NCI-H524 (cell line): Measurements from ENCODE around the gene SMAP2.

ENCODE experiments used
- DNase-seq, 2 experiments: peaks; one replicate each; lab custom pipeline; 2025; lab: John Stamatoyannopoulos, UW

SMAP2 gene

DNA sequence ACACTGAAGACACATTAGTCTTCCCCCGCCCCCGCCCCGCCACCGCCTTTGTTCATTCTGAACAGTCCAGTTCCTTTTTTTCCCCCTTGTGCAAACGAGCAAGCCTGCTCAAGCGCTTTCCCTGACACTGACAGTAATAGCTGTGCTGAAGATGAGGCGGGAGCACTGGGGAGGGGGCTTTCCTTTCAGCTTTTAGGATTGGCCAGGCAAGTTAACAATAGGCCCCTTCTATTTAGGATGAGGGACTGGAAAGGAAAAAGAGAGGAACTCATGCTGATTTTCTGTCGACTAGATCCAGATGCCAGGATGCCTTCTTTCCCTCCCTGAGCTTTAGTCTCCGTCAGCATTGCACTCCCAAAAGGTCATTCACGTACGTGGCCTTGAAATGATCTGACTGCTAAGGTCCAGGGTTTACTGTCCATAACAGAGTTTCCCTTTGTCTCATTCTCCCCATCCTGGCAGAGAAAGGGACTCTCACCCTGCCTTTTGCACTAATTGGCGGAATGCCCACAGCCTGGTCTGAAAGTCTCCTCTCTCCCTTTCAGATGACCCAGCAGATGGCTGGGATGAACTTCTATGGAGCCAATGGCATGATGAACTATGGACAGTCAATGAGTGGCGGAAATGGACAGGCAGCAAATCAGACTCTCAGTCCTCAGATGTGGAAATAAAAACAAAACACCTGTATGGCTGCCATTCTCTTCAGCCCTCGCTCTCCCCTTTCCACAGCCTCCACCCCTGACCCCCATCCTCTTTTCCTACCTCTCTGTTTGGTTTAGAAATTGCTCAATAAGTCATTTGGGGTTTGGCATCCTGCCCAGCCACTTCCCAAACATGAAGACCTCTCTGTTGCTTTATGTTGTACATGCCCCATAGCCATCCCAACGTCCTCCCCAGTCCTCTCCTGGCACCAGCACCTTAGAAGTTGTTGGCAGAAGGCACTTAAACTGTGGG lies 48.2 kb downstream of the SMAP2 start:
- DNase-seq: no peak

DNA sequence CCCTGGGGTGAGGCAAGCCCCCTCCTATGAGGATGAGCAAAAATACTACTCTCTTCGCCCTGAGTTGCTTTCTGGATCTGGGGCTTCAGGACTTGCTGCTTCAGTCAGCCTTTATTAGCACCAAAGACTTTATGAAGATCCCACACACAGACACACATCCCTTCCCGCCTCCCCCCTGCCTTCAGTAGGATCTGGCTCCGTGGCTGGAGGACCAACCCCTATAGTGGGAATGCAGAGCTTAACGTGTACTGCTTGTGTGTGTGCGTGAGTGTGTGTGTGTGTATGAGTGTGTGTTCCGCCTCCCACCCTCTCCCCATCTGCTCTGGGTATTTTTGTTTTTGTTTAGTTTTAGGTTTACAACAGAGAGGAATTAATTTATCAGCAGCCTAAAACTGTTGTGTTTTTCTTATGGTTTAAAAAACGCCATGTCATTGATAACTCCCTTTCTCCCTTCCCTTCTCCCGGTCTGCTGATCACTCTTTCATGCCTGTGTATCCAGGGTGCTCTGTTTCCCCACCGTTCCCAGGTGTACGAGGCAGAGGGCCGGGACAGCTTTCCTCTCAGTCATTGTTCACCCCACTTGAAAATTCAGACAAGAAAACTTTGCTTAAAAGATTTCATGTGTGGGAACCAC lies 49.2 kb downstream of the SMAP2 start:
- DNase-seq: no peak

DNA sequence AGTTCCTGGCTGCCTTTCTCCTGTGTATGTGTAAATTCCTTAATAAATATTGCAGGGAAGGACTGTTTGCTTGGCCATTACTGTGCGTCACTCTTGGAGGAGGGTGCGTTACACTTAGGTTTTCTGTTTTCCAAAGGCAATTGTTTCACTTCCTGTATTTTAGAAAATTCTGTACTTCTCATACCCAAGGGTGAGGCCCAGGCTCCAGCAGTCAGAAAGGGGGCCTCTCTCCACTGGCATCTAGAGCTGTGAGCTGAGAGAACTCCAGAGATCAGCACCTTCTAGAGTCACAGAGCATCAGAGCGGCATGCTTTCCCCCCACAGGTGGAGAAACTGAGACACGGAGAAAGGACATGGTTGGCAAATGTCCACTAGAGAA lies 49.7 kb downstream of the SMAP2 start:
- DNase-seq: no peak

DNA sequence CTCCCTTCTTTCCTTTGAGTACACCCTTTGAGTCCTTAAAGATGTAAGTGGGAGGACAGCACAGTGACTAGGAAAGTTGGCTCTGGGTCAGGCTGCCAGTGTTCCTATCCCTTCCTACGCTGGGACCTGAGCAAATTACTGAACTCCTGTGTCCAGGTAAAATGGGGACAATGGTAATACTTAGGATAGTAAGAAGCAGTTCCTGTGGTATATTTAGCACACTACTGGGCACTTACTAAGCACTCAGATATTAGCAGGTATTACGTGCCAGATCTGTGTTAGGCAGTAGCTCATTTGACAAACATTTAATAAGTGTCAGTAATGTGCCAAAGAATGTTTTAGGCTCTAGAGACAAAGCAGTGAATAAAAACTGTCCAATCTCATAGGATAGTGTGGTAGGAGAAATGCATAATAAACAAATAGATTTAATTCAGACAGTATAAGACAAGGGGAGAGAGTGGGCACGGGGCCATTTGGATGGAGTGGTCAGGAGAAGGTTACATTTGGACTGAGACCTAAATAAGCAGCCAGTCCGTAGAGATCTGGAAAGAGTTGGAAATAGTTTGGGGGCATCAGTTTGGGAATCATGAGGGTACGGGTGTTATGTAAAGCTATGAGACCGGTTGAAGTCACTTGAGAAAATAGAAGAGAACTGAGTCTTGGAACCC lies 50.6 kb downstream of the SMAP2 start:
- no peak for DNase-seq

DNA sequence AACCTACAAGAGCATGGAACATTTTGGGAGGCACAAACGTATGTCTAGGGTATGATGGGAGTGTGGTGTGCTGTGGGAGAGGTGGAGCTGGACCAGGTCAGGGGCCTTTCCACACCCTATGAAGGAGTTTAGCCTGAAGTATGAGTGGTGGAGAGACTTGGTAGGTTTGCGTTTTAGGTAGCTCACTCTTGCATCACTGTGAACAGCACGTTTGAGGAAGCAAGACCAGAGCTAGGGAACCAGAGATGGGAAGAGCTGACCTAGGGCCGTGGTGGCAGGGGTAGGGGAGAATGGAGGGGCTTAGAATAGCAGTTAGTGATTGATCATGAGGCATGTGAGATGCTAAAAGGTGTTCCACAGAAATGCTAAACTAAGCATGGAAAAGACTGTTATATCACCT lies 51.7 kb downstream of the SMAP2 start:
- DNase-seq: no peak

DNA sequence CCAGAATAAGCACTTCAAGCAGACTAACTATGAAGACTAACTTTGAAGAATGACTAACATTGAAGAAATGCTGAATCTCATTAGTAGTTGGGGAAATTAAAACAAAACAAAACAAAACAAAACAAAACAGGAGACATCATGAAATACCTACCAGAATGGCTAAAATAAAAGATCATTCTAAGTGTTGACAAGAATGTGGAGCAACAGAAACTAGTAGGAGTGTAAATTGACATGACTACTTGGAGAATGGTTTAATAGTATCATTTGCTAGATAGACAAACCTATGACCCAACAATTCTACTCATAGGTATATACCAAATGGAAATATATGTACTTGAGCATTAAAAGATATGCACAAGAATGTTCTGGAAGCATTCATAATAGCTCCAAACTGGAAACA lies 57.9 kb downstream of the SMAP2 start:
- no peak for DNase-seq

DNA sequence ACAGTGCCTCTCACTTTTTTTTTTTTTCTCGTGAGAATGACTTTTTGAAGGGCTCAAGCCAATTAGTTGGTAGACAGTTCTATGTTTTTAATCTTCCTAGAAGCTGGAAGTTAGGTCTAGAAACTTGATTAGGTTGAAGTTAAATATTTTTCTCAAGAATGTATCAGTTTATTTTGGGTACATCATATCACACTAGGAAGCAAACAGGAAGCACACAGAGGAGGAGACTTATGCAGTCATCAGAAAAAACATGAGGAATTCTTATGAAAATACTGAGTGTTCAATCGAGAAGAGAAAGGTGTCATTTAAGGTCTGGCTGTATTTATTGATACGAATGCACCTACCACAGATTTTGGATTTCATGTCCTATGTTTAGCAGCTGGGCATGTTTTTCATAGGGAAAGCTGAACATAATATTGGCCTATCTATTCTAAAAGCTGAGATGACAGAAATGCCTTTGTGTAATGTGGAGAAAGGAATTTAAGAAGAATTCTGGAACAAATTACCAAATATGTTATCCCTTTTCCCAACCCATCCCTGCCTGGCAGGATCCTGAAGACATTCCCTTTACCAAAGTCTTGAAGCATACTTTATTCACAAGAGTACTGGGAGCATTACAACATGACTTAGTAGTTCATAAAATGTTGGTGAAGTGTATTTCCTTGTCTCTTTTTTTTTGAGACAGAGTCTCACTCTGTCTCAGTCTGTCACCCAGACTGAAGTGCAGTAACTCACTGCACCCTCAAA lies 59.3 kb downstream of the SMAP2 start:
- no peak for DNase-seq

DNA sequence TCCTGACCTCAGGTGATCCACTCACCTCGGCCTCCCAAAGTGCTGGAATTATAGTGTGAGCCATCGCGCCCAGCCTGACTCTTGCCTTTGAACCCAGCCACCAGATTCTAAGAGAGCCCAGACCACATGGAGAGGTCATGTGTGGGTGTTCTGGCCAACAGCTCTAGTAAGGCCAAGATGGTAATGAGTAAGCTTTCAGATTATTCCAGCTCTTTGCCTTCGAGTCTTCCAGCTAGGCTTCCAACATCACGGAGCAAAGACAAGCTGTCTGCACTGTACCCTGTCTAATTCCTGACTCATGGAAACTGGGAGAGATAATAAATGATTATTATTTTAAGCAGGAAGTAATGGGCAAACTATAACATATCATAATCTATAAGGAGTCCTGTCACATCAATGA lies 61.9 kb downstream of the SMAP2 start:
- DNase-seq: no peak

DNA sequence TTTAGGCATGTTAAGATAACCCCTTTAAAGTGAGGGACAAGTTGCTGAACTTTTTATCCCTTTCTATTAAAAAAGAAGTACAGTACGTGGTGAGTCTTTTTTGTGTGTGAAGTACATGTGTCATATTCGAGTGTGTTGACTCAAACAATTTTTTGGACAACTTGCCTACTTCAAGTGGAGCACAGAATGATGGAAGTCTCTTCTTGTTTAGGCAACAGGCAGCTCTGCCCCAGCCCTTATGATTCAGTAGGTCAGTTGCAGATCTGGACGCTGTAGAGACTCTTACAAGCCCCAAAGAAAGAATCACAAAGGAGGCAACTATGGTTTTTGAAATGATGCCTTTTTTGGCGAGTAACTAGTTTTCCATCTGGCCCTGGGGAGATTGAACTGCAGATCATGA lies 62.3 kb downstream of the SMAP2 start:
- no peak for DNase-seq

DNA sequence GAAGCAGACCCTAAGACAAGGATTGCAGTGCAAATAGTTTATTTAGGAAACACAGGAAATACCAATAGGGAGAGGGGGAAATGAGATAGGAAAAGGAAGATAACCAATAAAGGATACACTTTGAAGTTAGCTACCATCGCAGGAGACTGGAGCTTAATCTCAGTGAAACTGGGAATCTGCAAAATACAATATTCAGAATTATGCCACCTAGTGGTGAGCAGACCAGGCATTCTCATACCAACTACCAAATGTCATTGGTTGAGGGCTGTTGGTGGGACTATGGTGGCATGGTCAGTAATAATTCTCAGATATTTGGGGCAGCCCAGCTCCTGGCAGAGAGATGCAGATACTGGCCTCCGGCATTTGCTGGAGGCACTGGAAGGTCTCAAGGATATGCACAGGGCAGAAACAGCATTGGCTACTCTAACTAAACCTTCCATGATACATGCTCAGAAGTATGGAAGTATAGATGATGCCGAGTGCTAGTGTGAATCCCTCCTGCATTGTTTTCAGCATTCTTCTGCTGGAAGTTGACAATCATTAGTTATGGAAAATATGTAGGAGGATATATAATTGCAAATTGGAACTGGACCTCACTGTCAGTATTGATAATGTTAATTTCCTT lies 65.0 kb downstream of the SMAP2 start:
- DNase-seq: peak in 1 of 2 experiments; percentile 38

DNA sequence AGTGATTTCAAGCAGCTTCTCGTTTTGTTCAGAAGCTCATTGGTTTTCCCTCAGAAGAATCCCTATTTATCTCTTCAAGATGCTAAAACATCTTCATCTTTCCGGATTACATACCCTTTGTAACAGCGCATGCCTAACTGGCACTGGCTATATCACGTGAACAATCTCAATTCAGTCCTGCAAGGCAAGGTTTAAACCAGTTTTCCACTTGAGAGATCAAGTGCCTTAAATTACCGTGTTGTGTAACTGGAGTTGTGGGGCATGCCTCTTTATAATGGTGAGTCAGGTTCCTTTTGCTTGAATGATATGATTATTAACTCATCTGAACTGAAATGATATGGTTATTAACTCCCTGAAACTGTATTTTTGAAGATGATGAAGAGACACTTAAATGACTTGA lies 65.7 kb downstream of the SMAP2 start:
- no peak for DNase-seq

DNA sequence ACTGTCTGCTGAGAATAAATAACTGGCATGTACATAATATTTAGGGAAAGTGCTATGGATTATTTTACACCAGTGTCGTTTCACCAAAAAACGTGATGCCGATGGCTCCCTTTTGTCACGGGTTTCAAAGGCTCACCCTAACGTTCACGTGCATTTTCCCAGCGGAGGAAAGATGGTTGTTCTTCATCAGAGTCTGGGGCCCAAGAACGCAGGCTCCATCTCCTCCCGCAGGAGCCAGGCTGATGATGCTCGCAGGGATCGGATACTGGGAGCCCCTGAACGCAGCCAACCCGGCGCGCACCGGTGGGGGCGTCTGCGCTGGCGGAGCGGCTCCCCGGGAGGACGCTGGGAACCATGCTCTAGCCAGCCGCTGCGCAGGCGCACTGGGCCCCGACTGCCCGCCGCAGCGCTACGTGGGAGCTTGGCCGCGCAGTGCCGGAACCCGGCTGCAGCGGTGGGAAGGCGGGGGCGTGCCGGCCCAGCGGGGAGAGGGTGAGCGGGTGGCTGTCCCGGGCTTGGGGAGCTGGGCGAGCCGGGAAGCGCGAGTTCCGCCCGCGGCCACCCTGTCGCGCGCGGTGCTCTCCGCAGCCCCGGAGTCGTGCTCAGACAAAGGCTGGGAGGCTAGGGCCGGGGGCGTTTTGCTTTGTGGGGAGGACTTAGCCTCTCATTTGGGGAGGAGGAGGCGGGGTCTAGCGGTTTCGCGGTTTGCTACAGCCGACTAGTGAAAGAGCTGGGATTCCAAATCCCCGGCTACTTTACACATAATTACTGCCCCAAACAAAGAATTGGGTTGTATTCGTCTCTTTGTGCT lies 76.4 kb downstream of the SMAP2 start, which contains the start of gene ZFP69B:
Gene ZFP69B, plus strand, starts transcription at position 793 of the 811 bp plus-strand sequence. CDS start 486 bp downstream, outside the sequence.
- peak; percentile 77 to 90 for DNase-seq

DNA sequence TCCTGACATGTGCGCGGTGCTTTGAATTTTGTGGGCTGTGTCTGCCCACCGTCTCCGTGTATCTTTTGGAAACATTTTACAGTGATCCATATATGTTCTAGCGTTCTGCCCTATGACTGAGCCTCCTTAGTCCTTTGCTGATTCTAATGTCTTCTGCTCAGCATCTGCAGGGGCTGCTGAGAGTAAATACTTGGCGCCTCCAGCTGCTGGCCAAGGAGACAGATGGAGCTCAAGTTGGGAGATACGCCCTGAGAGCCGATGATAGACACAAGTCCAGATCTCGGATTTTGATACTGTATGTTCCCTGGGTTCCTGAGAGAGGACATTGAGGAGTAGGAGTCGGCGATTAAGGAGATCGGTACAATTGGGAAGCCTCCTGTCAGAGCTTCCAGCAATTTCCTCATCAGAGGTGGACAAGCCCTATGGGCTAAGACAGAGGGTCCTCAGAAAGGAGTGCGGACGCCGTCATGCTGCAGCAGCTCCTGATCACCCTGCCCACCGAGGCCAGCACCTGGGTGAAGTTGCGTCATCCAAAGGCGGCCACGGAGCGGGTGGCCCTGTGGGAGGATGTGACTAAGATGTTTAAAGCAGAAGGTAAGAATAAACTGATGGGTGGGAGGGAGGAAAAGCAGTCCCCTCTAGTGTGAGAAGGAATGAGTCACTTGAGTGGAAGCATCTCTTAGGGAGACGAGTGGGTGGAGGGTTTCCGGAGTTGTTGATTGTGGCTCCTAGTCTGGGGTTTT lies 77.1 kb downstream of the SMAP2 start:
- peak; percentile 69 to 79 for DNase-seq

DNA sequence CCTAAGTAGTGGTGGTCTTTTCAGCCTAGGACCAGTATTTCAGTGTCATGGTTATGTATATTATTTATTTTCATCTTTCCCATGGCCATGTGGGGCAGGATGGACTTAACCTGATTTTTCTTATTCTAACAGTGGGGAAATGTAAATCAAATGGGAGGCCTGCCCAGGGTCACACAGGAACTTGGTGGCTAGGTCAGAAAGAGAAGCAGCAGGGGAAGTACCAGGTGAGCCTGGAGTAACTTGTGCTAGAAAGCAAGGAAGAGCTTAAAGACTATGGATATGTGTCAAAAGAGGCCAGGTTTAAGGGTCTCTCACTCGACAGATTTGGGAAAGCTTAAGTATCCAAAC lies 77.7 kb downstream of the SMAP2 start:
- DNase-seq: no peak

DNA sequence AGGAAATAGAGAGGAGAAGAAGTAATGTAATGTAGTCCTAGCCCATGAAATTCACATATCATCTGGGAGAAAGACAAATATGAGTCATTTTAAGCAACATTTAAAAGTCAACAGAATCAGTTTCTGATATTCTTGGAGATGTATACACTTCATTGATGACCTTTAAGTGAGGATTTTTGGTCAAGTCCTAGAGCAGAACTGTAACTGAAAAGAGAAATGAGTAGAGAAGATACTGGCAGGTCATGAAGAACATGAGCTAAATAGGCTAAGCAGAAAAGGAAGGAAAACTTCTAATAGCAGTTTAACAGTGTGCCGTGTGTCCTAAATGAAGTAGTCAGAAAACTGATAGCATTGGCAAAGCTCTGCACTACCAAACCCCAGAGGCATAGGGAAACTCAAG lies 81.3 kb downstream of the SMAP2 start:
- DNase-seq: no peak

DNA sequence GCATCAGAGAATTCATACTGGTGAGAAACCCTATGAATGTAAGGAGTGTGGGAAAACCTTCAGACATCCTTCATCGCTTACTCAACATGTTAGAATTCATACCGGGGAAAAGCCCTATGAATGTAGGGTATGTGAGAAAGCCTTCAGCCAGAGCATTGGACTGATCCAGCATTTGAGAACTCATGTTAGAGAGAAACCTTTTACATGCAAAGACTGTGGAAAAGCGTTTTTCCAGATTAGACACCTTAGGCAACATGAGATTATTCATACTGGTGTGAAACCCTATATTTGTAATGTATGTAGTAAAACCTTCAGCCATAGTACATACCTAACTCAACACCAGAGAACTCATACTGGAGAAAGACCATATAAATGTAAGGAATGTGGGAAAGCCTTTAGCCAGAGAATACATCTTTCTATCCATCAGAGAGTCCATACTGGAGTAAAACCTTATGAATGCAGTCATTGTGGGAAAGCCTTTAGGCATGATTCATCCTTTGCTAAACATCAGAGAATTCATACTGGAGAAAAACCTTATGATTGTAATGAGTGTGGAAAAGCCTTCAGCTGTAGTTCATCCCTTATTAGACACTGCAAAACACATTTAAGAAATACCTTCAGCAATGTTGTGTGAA lies 89.5 kb downstream of the SMAP2 start:
- DNase-seq: no peak

DNA sequence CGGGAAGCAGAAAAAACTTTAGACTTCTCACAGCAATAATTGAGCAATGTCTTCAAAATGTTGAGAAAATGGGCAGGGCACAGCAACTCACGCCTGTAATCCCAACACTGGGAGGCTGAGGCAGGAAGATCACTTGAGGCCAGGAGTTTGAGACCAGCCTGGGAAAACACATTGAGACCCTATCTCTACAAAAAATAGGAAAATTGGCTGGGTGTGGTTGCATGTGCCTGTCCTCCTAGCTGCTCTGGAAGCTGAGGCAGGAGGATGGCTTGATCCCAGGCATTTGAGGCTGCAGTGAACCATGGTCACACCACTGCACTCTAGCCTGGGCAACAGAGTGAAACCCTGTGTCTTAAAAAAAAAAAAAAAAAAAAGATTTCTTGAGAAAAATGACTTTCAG lies 95.8 kb downstream of the SMAP2 start:
- DNase-seq: no peak
